Measurements from ENCODE around the gene SPO11. TPM values are rescaled to one million over a fixed set of nuclear protein-coding genes. Genes with fewer than 3 reads are reported as not detected.

SPO11 gene
- total and polyA plus RNA-seq, 3 experiments from 2014 or later: not detected

DNA sequence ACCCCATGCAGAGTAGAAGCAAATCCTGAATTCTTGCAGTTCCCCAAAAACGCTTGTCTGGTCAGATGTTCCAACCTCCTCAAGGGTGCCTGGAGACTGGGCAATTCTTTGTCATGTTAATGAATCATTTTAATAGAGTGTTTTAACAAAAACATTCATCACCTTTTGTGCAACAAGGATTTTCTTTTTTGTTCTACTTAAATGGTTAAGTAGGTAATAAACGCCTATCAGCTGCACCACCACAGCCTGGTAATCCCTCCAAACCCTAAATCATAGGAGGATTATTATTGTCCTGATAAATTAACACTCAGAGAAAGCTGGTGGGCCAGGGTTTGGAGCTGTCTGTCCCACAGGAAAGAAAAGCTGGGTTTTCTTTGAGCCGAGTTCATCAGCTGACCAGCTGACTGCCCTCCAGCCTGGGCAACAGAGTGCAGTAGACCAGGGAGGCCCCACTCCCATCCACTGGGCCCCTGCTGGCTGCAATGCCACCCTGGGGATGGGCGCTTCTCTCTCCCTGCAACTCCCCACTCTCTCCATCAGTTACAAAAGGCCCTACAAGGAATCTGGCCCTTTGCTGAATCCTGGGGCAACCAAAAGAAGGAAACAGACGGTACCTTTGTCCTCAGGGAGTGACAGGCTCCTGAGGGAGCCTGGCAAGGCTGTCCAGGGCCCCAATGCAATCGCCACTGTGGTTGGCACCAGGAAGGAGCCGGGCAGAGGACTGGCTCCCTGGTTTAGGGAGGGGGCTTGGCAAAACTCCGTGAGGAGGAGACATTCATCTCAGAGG, 40.0 kb upstream of the SPO11 start:
- DNase-seq: no peak
- H3K4me3 Mint-ChIP-seq: no peak overlapping the region
- Histone ChIP-seq H3K4me1 (ENCODE audit: insufficient read depth, low read length) (no peaks in the 10 kb centered on the region), H3K27ac (ENCODE audit: low read depth, low read length) (no peak overlapping the region), H3K4me3 (ENCODE audit: low read length) (no peak overlapping the region), H3K36me3 (ENCODE audit: insufficient read depth, low read length) (no peaks in the 10 kb centered on the region), H3K27me3 (ENCODE audit: insufficient read depth, low read length, poor library complexity, severe bottlenecking) (no peaks in the 10 kb centered on the region), H3K9me3 (ENCODE audit: low read length) (no peaks in the 10 kb centered on the region)
- no peak overlapping the region for H3K27ac Mint-ChIP-seq
- ChIA-PET CTCF (no interaction called here), POLR2A (no interaction called here)
- H3K27me3 Mint-ChIP-seq: peaks cover 21 to 71% of the 10 kb centered on the region in 2 donors
- no peaks in the 10 kb centered on the region for H3K4me1 Mint-ChIP-seq
- H3K9me3 Mint-ChIP-seq: no peaks in the 10 kb centered on the region
- H3K36me3 Mint-ChIP-seq: no peaks in the 10 kb centered on the region

DNA sequence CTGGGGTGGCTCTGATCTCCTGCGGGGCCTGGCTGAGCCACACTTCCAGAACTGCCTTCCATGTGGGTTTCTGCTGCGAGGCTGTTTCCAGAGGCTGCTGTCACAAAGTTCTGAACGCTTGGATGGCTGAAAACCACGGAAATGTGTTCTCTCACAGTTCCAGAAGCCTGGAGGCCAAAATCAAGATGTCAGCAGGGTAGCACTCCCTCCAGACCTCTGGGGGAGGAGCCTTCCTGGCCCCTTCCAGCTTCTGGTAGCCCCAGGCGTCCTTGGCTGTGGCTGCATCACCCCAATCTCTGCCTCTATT, 39.5 kb upstream of the SPO11 start:
- no peaks in the 10 kb centered on the region for H3K9me3 ChIP-seq (ENCODE audit: low read length)
- no peaks in the 10 kb centered on the region for H3K4me1 ChIP-seq (ENCODE audit: insufficient read depth, low read length)
- DNase-seq: no peak
- Mint-ChIP-seq H3K27ac (no peak overlapping the region), H3K4me3 (no peak overlapping the region), H3K9me3 (no peaks in the 10 kb centered on the region), H3K4me1 (no peaks in the 10 kb centered on the region), H3K27me3 (peaks cover 23 to 75% of the 10 kb centered on the region in 2 donors), H3K36me3 (no peaks in the 10 kb centered on the region)
- no peak overlapping the region for H3K27ac ChIP-seq (ENCODE audit: low read depth, low read length)
- H3K27me3 ChIP-seq (ENCODE audit: insufficient read depth, low read length, poor library complexity, severe bottlenecking): no peaks in the 10 kb centered on the region
- no peaks in the 10 kb centered on the region for H3K36me3 ChIP-seq (ENCODE audit: insufficient read depth, low read length)
- ChIA-PET CTCF (no interaction called here), POLR2A (no interaction called here)
- H3K4me3 ChIP-seq (ENCODE audit: low read length): no peak overlapping the region

DNA sequence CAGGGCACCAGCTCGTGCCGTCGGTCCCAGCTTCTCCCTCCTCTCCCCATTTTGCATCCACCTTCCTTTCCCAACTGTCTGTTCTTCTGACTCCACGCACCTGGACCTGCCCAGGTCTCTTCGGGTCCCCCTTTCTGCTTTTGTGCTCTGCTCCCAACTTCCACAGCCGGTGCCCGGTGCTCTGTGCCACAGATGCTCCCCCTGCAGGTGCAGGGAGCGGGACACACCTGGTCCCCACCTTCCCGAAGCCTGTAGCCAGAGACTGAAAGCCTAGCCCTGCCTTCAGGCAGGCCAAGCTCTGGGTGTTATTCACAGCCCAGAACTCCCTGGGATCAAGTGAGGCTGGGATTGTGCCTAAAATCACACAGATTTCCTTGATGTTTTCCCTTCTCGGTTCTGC, 38.6 kb upstream of the SPO11 start:
- H3K27ac ChIP-seq (ENCODE audit: low read depth, low read length): no peak overlapping the region
- ChIA-PET CTCF (no interaction called here), POLR2A (no interaction called here)
- no peak overlapping the region for H3K4me3 Mint-ChIP-seq
- H3K36me3 Mint-ChIP-seq: no peaks in the 10 kb centered on the region
- no peaks in the 10 kb centered on the region for H3K36me3 ChIP-seq (ENCODE audit: insufficient read depth, low read length)
- no peaks in the 10 kb centered on the region for H3K9me3 ChIP-seq (ENCODE audit: low read length)
- H3K4me1 Mint-ChIP-seq: no peaks in the 10 kb centered on the region
- no peak overlapping the region for H3K27ac Mint-ChIP-seq
- H3K9me3 Mint-ChIP-seq: no peaks in the 10 kb centered on the region
- peaks cover 23 to 73% of the 10 kb centered on the region in 2 donors for H3K27me3 Mint-ChIP-seq
- no peak for DNase-seq
- no peaks in the 10 kb centered on the region for H3K27me3 ChIP-seq (ENCODE audit: insufficient read depth, low read length, poor library complexity, severe bottlenecking)
- no peak overlapping the region for H3K4me3 ChIP-seq (ENCODE audit: low read length)
- no peaks in the 10 kb centered on the region for H3K4me1 ChIP-seq (ENCODE audit: insufficient read depth, low read length)

DNA sequence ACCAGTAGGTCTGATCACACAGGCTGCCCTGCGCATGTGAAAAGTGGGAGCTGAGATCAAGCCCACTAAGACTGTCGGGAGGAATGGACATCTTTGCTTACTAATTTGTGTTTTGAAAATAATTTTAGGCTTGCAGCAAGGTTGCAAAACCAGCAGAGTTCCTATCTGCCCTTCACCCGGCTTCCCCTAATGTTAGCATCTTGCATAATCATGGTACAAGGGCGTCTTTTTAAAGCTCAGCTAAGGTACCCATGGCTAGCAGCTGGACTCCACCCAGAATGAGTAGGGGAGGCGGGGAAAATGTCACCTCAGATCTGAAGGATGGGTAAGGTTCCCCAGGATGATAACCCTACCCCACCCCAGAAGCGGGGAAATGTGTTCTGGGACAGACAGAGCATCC, 37.9 kb upstream of the SPO11 start:
- H3K4me1 ChIP-seq (ENCODE audit: insufficient read depth, low read length): no peaks in the 10 kb centered on the region
- no peaks in the 10 kb centered on the region for H3K4me1 Mint-ChIP-seq
- no peaks in the 10 kb centered on the region for H3K9me3 ChIP-seq (ENCODE audit: low read length)
- H3K9me3 Mint-ChIP-seq: no peaks in the 10 kb centered on the region
- ChIA-PET CTCF (no interaction called here), POLR2A (no interaction called here)
- peaks cover 23 to 70% of the 10 kb centered on the region in 2 donors for H3K27me3 Mint-ChIP-seq
- no peaks in the 10 kb centered on the region for H3K36me3 ChIP-seq (ENCODE audit: insufficient read depth, low read length)
- no peaks in the 10 kb centered on the region for H3K27me3 ChIP-seq (ENCODE audit: insufficient read depth, low read length, poor library complexity, severe bottlenecking)
- no peak overlapping the region for H3K27ac ChIP-seq (ENCODE audit: low read depth, low read length)
- H3K4me3 ChIP-seq (ENCODE audit: low read length): no peak overlapping the region
- no peaks in the 10 kb centered on the region for H3K36me3 Mint-ChIP-seq
- no peak overlapping the region for H3K4me3 Mint-ChIP-seq
- DNase-seq: no peak
- no peak overlapping the region for H3K27ac Mint-ChIP-seq

DNA sequence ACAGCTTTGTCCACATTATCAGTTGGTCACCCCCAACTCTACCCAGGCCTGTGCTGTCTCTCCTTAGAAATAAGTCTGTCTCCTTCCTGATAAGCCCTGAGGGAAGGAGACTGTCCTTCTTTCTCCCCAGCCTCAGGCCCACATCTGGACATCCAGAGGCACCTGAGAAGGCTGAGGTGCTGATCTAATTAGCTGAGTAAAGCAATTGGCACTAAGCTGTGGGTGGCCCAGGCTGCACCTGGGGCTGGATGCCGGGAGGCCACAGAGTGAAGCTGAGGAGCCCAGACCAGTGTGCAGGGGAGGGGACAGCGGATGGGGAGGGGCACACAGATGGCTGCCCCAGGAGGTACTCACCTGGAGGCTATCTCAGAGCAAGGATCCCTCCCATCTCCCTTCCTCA, 37.0 kb upstream of the SPO11 start:
- Histone ChIP-seq H3K4me1 (ENCODE audit: insufficient read depth, low read length) (no peaks in the 10 kb centered on the region), H3K4me3 (ENCODE audit: low read length) (no peak overlapping the region), H3K27me3 (ENCODE audit: insufficient read depth, low read length, poor library complexity, severe bottlenecking) (no peaks in the 10 kb centered on the region), H3K27ac (ENCODE audit: low read depth, low read length) (no peak overlapping the region), H3K36me3 (ENCODE audit: insufficient read depth, low read length) (no peaks in the 10 kb centered on the region), H3K9me3 (ENCODE audit: low read length) (no peaks in the 10 kb centered on the region)
- peaks cover 21 to 62% of the 10 kb centered on the region in 2 donors for H3K27me3 Mint-ChIP-seq
- DNase-seq: no peak
- POLR2A ChIA-PET: no interaction called here
- CTCF ChIA-PET: no interaction called here
- H3K27ac Mint-ChIP-seq: no peak overlapping the region
- no peaks in the 10 kb centered on the region for H3K4me1 Mint-ChIP-seq
- H3K4me3 Mint-ChIP-seq: no peak overlapping the region
- H3K36me3 Mint-ChIP-seq: no peaks in the 10 kb centered on the region
- no peaks in the 10 kb centered on the region for H3K9me3 Mint-ChIP-seq

DNA sequence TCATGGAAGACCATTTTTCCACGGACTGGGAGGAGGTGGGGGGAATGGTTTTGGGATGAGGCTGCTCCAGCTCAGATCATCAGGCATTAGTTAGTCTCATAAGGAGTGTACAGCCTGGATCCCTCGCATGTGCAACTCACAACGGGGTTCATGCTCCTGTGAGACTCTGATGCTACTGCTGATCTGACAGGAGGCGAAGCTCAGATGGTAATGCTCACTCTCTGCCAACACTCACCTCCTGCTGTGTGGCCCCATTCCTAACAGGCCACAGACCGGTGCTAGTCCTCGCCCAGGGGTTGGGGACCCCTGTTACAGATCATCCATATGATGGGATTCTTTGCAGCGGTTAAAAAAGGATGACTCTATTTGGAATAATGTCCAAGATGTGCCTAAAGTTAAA, 35.6 kb upstream of the SPO11 start:
- Mint-ChIP-seq H3K4me1 (no peaks in the 10 kb centered on the region), H3K36me3 (no peaks in the 10 kb centered on the region), H3K27me3 (peaks cover 16 to 50% of the 10 kb centered on the region in 2 donors), H3K4me3 (no peak overlapping the region), H3K9me3 (no peaks in the 10 kb centered on the region), H3K27ac (no peak overlapping the region)
- no peak overlapping the region for H3K27ac ChIP-seq (ENCODE audit: low read depth, low read length)
- no peaks in the 10 kb centered on the region for H3K4me1 ChIP-seq (ENCODE audit: insufficient read depth, low read length)
- ChIA-PET CTCF (no interaction called here), POLR2A (no interaction called here)
- DNase-seq: no peak
- H3K9me3 ChIP-seq (ENCODE audit: low read length): no peaks in the 10 kb centered on the region
- no peak overlapping the region for H3K4me3 ChIP-seq (ENCODE audit: low read length)
- no peaks in the 10 kb centered on the region for H3K36me3 ChIP-seq (ENCODE audit: insufficient read depth, low read length)
- no peaks in the 10 kb centered on the region for H3K27me3 ChIP-seq (ENCODE audit: insufficient read depth, low read length, poor library complexity, severe bottlenecking)

DNA sequence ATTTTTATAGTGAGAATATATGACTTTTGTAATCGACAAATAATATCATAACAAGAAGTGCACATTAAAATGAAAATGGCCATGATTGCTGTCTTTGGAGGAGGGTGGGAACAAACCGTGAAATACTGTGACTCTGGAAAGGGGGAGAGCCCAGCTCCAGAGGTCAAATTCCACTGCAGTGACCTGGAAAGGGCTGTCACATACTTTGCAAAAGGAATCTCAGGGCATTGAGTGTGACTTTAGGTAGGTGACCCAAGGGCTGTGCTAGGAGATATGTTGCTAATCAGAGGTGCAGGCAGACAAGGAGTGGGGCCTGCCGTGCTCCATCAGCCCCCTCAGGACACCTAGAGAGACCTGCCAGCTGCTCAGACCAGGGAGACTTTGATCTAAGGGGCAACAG, 35.1 kb upstream of the SPO11 start:
- no peaks in the 10 kb centered on the region for H3K9me3 ChIP-seq (ENCODE audit: low read length)
- ChIA-PET POLR2A (no interaction called here), CTCF (no interaction called here)
- Mint-ChIP-seq H3K36me3 (no peaks in the 10 kb centered on the region), H3K4me3 (no peak overlapping the region), H3K4me1 (no peaks in the 10 kb centered on the region), H3K9me3 (no peaks in the 10 kb centered on the region), H3K27me3 (peaks cover 16 to 49% of the 10 kb centered on the region in 2 donors), H3K27ac (no peak overlapping the region)
- no peak for DNase-seq
- no peaks in the 10 kb centered on the region for H3K27me3 ChIP-seq (ENCODE audit: insufficient read depth, low read length, poor library complexity, severe bottlenecking)
- H3K4me3 ChIP-seq (ENCODE audit: low read length): no peak overlapping the region
- H3K36me3 ChIP-seq (ENCODE audit: insufficient read depth, low read length): no peaks in the 10 kb centered on the region
- H3K4me1 ChIP-seq (ENCODE audit: insufficient read depth, low read length): no peaks in the 10 kb centered on the region
- H3K27ac ChIP-seq (ENCODE audit: low read depth, low read length): no peak overlapping the region

DNA sequence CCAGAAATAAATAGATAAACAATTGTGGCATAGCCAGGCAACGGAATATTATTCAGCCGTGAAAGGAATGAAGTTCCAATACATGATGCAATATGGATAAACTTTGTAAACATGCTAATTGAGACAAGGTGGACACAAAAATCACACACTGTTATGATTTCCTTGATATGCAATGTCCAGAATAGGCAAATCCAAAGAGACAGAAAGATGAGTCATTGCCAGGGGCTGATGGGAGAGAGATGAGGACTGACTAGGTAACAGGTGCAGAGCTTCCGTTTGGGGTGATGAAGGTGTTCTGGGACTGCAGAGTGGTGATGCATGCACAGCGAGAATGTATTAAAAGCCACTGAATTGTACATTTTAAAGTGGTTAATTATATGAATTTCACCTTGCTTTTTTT, 31.1 kb upstream of the SPO11 start:
- DNase-seq: no peak
- POLR2A ChIA-PET: no interaction called here
- Mint-ChIP-seq H3K27ac (no peak overlapping the region), H3K4me3 (no peak overlapping the region), H3K4me1 (no peaks in the 10 kb centered on the region), H3K36me3 (no peaks in the 10 kb centered on the region), H3K9me3 (no peaks in the 10 kb centered on the region), H3K27me3 (peaks cover 13 to 23% of the 10 kb centered on the region in 2 donors)
- Histone ChIP-seq H3K4me3 (ENCODE audit: low read length) (no peak overlapping the region), H3K4me1 (ENCODE audit: insufficient read depth, low read length) (no peaks in the 10 kb centered on the region), H3K36me3 (ENCODE audit: insufficient read depth, low read length) (no peaks in the 10 kb centered on the region), H3K27me3 (ENCODE audit: insufficient read depth, low read length, poor library complexity, severe bottlenecking) (no peaks in the 10 kb centered on the region), H3K27ac (ENCODE audit: low read depth, low read length) (no peak overlapping the region), H3K9me3 (ENCODE audit: low read length) (no peaks in the 10 kb centered on the region)
- CTCF ChIA-PET: no interaction called here

DNA sequence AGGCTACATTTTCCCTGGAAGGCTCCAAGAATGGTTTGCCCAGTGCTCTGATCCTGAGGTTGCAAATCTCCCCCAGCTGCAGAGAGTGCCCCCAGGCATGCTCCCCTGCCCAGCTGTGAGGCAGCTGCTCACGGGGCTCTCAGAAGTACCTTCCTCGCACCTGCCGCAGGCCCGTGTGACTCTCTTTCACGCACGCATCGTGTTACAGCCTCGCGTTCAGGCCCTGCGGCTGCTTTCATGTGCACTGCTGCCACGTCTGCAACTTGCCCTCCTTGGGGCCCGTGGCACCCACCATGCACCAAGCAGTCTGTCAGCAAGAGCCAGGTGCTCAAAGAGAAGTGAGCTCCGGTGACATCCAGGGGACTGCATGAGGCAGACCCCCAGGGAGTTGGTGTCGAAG, 28.6 kb upstream of the SPO11 start:
- Mint-ChIP-seq H3K9me3 (no peaks in the 10 kb centered on the region), H3K36me3 (no peaks in the 10 kb centered on the region), H3K4me3 (no peak overlapping the region), H3K27me3 (peaks cover 17 to 24% of the 10 kb centered on the region in 2 donors), H3K27ac (no peak overlapping the region), H3K4me1 (no peaks in the 10 kb centered on the region)
- DNase-seq: no peak
- Histone ChIP-seq H3K4me1 (ENCODE audit: insufficient read depth, low read length) (no peaks in the 10 kb centered on the region), H3K36me3 (ENCODE audit: insufficient read depth, low read length) (no peaks in the 10 kb centered on the region), H3K4me3 (ENCODE audit: low read length) (no peak overlapping the region), H3K27me3 (ENCODE audit: insufficient read depth, low read length, poor library complexity, severe bottlenecking) (no peaks in the 10 kb centered on the region), H3K27ac (ENCODE audit: low read depth, low read length) (no peak overlapping the region), H3K9me3 (ENCODE audit: low read length) (no peaks in the 10 kb centered on the region)
- CTCF ChIA-PET: no interaction called here
- POLR2A ChIA-PET: no interaction called here
